Measurements from ENCODE around the gene C2CD2.

Gene C2CD2

GRCh38 chr21:41861255-41861654 lies 92.6 kb downstream of the C2CD2 start:
- no peak for DNase-seq

- no peak for DNase-seq
Measured at GRCh38 chr21:41859297-41859980, 94.4 kb downstream of the C2CD2 start.

GRCh38 chr21:41858466-41859296 lies 95.1 kb downstream of the C2CD2 start:
- DNase-seq, result no peak

- DNase-seq, result no peak
Measured at GRCh38 chr21:41857771-41858300, 96.0 kb downstream of the C2CD2 start.

GRCh38 chr21:41856572-41856971 lies 97.2 kb downstream of the C2CD2 start:
- no peak for DNase-seq

- DNase-seq, result no peak
Measured at GRCh38 chr21:41854426-41854995, 99.3 kb downstream of the C2CD2 start.

GRCh38 chr21:41852929-41853320 lies 100.9 kb downstream of the C2CD2 start:
- no peak for DNase-seq

- DNase-seq, result no peak
Measured at GRCh38 chr21:41852151-41852928, 101.5 kb downstream of the C2CD2 start.

GRCh38 chr21:41851090-41851790 lies 102.6 kb downstream of the C2CD2 start:
- DNase-seq, result no peak

- DNase-seq, result no peak
Measured at GRCh38 chr21:41850085-41850484, 103.7 kb downstream of the C2CD2 start.

GRCh38 chr21:41848958-41849580 lies 104.7 kb downstream of the C2CD2 start:
- DNase-seq, result no peak

- DNase-seq, result no peak
Measured at GRCh38 chr21:41848533-41848932, 105.3 kb downstream of the C2CD2 start.

- DNase-seq, result no peak
Measured at GRCh38 chr21:41847066-41847804, 106.6 kb downstream of the C2CD2 start.

GRCh38 chr21:41846536-41846935 lies 107.3 kb downstream of the C2CD2 start:
- DNase-seq, result no peak

- no peak for DNase-seq
Measured at GRCh38 chr21:41846033-41846317, 107.8 kb downstream of the C2CD2 start.

GRCh38 chr21:41845310-41846032 lies 108.3 kb downstream of the C2CD2 start:
- no peak for DNase-seq

- DNase-seq, result no peak
Measured at GRCh38 chr21:41843584-41843983, 110.2 kb downstream of the C2CD2 start.

GRCh38 chr21:41840880-41841279 lies 112.9 kb downstream of the C2CD2 start:
- no peak for DNase-seq

- DNase-seq, result no peak
Measured at GRCh38 chr21:41839387-41840000, 114.3 kb downstream of the C2CD2 start.

- no peak for DNase-seq
Measured at GRCh38 chr21:41837756-41838297, 116.0 kb downstream of the C2CD2 start.
